Measurements from ENCODE around the gene CHST9. TPM values are rescaled to one million over a fixed set of nuclear protein-coding genes. Genes with fewer than 3 reads are reported as not detected.

The CHST9 gene
- total RNA-seq, 1 donor from 2014 or later = 0.82 TPM

DNA sequence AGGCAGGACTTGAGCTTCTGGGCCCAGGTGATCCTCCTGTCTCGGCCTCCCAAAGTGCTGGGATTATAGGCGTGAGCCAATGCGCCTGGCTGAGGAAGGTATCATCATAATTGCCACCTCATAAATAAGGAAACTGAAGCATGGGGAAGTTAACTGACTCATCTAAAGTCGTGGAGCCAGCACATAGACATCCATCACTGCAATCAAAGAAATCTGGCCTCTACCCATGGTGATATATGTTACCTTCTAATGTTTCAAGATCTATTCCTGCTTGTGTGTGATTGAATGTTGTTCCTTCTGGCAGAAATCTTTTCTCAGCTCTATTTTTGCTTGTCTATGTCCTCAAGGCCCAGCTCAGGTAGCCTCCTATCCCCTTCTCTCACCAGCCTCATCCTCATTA, 214.5 kb downstream of the CHST9 start:
- DNase-seq (ENCODE audit: low spot score) = no peak
- Mint-ChIP-seq H3K9me3 (ENCODE audit: low read depth) (no peaks in the 10 kb centered on the region), H3K4me3 (ENCODE audit: unreplicated experiment) (no peak overlapping the region), H3K4me1 (ENCODE audit: low read depth) (no peaks in the 10 kb centered on the region), H3K27ac (ENCODE audit: unreplicated experiment) (no peak overlapping the region), H3K27me3 (ENCODE audit: low read depth) (no peaks in the 10 kb centered on the region), H3K36me3 (ENCODE audit: low read depth) (no peaks in the 10 kb centered on the region)
- no peak for TF ChIP-seq CTCF (IDR thresholded peaks at IDR 0.05)

- TF ChIP-seq CTCF (IDR thresholded peaks at IDR 0.05) = no peak
- Mint-ChIP-seq H3K27me3 (ENCODE audit: low read depth) (peaks cover 2% of the 10 kb centered on the region), H3K27ac (ENCODE audit: unreplicated experiment) (no peak overlapping the region), H3K9me3 (ENCODE audit: low read depth) (no peaks in the 10 kb centered on the region), H3K4me3 (ENCODE audit: unreplicated experiment) (no peak overlapping the region), H3K36me3 (ENCODE audit: low read depth) (no peaks in the 10 kb centered on the region), H3K4me1 (ENCODE audit: low read depth) (no peaks in the 10 kb centered on the region)
- DNase-seq (ENCODE audit: low spot score) = no peak
These were observed 219.9 kb downstream of the CHST9 start for GRCh38 chr18:26965206-26965605.

GRCh38 chr18:26963292-26963691, 221.8 kb downstream of the CHST9 start:
- TF ChIP-seq CTCF (IDR thresholded peaks at IDR 0.05) = peak; percentile 75
- Mint-ChIP-seq H3K4me3 (ENCODE audit: unreplicated experiment) (no peak overlapping the region), H3K36me3 (ENCODE audit: low read depth) (no peaks in the 10 kb centered on the region), H3K27me3 (ENCODE audit: low read depth) (peaks cover 5% of the 10 kb centered on the region), H3K4me1 (ENCODE audit: low read depth) (no peaks in the 10 kb centered on the region), H3K27ac (ENCODE audit: unreplicated experiment) (no peak overlapping the region), H3K9me3 (ENCODE audit: low read depth) (no peaks in the 10 kb centered on the region)
- DNase-seq (ENCODE audit: low spot score) = no peak

DNA sequence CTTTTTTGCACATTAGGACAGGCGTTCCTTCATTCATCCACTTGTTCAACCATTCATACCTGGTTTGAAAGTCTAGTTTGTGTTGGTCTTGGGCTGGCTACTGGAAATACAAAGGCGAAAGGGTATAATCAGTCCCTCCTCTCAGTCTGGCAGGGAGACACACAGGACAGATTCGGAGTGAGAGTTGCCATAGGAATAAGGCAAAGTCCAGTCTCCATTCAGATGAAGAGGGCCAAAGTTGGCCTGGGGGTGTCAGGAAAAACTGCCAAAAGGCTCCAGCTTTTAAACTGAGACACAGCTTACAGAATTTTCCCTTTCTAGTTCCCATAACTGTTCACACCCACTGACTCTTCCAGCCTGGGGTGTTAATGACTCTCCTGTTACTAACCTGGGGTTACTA, 223.3 kb downstream of the CHST9 start:
- no peak for DNase-seq (ENCODE audit: low spot score)
- Mint-ChIP-seq H3K27ac (ENCODE audit: unreplicated experiment) (no peak overlapping the region), H3K27me3 (ENCODE audit: low read depth) (peaks cover 5% of the 10 kb centered on the region), H3K36me3 (ENCODE audit: low read depth) (no peaks in the 10 kb centered on the region), H3K9me3 (ENCODE audit: low read depth) (no peaks in the 10 kb centered on the region), H3K4me1 (ENCODE audit: low read depth) (peaks cover 2% of the 10 kb centered on the region), H3K4me3 (ENCODE audit: unreplicated experiment) (no peak overlapping the region)
- no peak for TF ChIP-seq CTCF (IDR thresholded peaks at IDR 0.05)

GRCh38 chr18:26960911-26961310, 224.2 kb downstream of the CHST9 start:
- H3K4me1 Mint-ChIP-seq (ENCODE audit: low read depth) = peaks cover 7% of the 10 kb centered on the region
- peaks cover 5% of the 10 kb centered on the region for H3K27me3 Mint-ChIP-seq (ENCODE audit: low read depth)
- H3K9me3 Mint-ChIP-seq (ENCODE audit: low read depth) = no peaks in the 10 kb centered on the region
- no peak overlapping the region for H3K27ac Mint-ChIP-seq (ENCODE audit: unreplicated experiment)
- no peak overlapping the region for H3K4me3 Mint-ChIP-seq (ENCODE audit: unreplicated experiment)
- no peak for DNase-seq (ENCODE audit: low spot score)
- no peaks in the 10 kb centered on the region for H3K36me3 Mint-ChIP-seq (ENCODE audit: low read depth)
- no peak for TF ChIP-seq CTCF (IDR thresholded peaks at IDR 0.05)
